HG03457 (cell line): ENCODE measurements around the gene CDC42BPB.

Experiments
- ATAC-seq: cut with Tn5 transposase; IDR thresholded peaks from one replicate; pipeline ENCODE4 v1.9.1; 2021; ENCODE audit warnings: moderate number of reproducible peaks; ENCODE audit not compliant: unreplicated experiment

CDC42BPB gene

DNA sequence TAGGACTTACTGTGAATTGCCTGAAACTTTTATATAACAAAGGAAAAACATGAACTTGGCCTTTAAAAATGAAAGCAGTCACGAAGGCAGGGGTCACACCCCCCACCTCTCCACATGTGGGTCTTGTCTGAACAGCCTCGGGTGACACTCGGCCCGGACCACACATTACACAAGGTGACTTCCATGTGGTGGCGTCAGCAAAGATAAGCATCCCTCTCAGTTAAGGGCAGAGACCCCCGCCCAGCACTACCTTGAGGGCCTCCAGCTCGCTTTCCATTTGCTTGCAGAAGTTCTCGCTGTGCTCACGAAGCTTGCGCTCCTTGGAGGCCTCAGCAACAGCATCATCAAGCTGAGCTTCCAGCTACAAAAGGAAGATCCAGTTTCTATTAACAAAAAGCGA lies 87.4 kb downstream of the CDC42BPB start:
- no peak for ATAC-seq

DNA sequence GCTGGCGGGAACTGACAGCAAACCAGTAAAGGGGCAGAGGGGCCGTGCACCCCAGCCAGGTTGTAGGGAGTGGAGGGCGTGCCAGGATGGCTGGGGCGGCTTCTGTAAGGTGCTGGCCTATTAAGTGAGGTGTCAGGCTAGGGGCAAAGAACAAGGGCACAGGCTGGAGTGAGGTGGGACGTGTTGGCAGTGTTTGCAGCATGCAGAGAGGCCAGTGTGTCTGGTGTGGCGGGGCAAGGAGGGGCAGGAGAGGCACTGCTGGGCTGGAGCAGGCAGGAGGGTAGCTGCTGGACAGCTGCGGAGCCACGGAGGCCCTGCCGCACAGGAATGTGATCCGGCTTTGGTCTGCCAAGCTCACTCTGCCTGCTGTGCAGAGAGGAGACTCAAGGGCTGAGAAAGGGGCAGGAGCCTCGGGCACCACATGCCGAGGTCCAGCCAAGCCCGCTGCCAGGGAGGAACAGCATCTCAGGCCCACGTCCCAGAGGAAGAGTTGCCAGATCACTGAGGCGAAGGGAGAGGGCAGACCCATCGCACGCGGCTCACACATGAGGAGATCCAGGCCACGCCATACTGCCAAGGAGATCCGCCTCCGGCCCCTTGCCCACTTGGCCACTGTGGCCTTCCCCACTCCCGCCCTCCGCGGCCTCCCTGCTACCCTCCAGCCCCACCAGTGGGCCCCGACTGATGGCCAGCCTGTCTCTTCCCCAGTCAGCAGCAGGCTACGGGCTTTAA lies 88.1 kb downstream of the CDC42BPB start:
- no peak for ATAC-seq

DNA sequence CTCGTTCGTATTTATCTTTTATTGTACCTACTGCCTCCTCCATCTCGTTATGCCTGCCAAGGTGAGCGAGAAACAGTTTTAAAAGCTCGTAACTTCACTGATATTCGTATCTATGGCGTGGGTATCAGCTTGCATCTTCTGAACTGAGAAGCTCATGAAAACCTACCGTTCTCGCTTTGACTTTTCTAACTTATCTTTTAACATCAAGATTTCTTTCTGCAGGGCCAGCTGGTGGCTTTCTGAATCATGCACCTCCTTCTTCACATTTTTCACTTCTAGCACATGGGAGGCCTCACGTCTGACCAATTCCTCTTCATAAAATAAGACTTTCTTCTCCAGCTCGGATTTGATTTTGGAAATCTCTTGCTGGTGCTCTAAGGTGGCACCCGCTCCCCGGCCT lies 89.0 kb downstream of the CDC42BPB start:
- no peak for ATAC-seq

DNA sequence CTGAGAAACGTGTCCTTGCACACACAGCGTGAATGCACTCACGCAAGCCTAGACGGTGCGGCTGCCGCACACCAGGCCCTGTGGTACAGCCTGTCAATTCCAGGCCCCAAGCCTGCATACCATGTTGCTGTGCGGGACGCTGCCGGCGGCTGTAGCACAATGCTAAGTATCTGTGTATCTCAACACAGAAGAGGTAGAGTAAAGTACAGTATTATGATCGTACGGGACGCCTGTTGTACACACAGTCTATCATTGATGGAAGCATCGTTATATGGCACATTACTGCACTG lies 89.9 kb downstream of the CDC42BPB start:
- no peak for ATAC-seq

DNA sequence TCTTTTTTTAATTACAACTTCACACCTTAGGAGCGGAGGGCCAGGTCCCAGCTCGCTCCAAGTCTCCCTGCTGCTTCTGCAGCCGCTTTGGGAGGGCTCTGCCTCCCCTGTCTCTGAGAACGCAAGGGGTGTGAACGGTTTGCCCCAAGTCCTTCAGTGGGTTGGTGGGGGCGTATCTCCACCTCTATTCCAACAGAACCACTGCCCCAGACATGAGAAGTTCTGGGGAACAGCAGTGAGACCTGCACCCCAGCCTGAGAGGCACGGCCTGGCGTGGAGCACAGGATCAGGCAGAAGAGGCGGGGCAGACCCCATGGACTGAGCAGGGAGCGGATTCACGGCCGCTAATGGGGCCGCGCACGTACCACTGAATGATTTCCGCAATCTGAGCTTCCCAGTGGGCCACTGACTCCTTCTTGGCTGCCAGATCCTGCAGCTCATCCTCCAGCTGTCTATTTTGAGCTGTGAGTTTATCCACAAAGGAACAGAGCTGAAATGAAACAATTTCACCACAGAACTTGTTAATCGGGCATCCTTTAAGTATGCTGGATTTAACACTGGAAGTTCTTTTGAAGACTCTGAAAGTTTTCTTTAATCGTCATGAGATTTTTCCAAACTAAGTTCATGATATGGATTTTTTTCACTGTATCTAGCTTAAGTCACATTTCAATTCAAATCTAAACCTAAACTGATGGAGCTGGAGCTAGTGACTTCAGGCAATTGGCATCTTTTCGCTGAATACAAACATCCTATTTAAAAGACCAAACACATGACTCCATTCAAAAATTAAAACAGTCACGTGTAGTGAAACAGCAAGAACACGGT lies 90.5 kb downstream of the CDC42BPB start:
- no peak for ATAC-seq

DNA sequence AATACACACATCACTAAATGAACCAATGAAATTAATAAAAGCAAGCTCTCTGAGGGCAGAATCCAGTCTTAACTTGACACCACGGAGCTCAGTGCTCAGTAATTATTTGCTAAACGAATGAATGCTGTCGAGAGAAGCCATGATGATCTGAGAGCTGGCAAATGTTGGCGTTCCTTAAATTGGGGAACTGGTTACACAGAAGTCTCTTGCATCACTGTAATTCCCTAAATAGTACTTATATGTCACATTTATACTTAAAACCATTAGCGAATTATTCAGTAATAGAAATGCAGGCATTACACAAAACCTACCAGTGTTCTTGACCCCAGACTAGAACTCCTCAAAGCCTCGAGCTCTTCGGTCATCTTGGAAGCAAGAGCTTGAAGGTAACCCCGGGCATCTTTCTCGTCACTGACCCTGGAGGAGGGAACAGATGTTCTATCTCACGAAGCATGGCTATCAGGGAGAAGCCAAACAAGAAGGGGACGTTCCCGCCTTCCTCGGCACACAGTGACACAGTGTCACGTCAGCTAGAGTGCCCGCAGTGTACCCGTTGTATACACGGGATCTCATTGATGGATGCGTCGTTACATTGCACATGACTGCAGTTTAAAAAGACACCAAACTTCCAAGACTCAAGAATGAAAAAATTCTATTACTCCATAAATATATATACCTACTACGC lies 91.2 kb downstream of the CDC42BPB start:
- no peak for ATAC-seq

DNA sequence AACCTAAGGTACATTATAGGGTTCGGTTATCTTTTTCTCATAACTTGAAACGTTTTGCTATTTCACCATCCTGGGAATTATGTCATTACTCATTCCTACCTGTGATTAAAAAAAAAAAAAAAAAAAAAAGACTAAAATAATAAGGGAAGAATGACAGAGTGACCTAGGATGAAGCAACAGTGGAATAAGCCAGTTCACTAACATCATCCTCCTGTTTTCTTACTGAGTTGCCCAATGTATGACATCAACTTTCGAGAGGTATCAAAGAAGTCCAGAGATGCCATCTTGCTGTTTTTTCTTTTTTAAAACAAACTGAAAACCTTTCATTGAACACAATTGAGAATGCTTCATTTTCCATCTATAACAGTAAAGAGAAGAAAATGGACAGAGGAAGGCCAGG lies 92.1 kb downstream of the CDC42BPB start:
- ATAC-seq = no peak

DNA sequence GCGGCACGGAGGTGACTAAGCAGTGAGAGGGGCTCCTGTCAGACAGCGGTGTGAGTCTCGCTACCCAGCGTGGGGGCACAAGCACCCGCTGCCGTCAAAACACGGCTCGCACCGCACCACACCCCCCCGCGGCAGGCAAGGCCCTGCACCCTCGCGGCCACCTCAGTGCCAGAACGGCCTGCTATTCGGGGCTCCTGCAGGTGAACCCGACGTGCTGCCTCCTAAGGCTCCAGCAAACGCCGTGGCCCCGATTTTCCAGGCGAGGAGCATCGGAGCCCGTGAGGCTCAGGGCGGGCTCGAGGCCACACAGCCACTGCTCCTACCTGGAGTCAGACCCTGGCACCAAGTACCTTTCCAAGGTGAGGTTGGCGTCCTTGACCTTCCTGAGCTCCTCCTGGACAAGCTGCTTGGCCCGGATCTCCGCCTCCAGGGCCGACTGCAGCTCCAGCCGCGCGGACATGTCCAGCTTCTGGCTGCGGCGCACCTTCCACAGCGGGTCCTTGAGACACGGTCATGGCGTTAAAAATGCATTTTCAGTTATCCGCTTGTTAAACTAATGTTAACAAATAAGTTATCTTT lies 93.1 kb downstream of the CDC42BPB start:
- ATAC-seq = no peak

DNA sequence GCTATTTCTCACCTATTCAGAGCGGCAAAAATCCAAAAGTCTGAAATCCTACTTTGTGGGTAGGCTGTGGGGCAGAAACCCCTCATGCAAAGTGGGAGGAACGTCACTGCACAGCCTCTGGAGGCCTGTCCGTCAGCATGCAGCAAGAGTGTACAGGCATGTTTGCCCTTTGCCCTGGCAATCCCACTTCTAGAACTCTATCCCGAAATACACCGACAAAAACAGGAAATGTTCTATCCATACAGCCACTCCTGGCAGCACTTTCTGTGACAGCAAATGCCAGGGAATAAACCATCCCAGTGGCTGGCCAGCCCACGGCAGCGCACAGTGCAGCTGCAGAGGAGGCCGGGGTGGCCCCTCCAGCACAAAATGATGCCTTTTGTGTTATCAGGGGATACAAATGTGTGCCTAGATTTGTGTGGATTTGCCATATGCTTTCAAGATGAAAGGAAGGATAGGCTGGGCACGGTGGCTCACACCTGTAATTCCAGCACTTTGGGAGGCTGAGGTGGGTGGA lies 95.2 kb downstream of the CDC42BPB start:
- no peak for ATAC-seq

DNA sequence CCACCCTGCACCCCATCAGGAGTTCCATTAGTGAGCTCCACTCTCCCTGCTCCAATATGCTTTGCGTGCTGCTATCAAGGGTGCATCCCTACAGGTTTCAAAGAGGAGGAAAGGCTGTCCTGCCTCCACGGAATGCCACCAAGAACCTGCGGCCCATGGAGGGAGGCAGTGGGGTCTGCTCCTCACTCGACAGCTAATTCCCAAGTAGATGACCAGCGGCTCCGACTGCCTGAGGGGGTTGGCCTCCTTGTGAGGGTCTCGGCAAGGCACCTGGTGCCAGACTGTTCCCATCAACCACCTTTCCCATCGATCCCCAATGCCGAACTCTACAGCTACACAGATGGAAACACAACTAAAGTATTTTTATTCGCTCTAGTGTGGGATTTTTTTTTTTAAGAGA lies 98.9 kb downstream of the CDC42BPB start:
- no peak for ATAC-seq

DNA sequence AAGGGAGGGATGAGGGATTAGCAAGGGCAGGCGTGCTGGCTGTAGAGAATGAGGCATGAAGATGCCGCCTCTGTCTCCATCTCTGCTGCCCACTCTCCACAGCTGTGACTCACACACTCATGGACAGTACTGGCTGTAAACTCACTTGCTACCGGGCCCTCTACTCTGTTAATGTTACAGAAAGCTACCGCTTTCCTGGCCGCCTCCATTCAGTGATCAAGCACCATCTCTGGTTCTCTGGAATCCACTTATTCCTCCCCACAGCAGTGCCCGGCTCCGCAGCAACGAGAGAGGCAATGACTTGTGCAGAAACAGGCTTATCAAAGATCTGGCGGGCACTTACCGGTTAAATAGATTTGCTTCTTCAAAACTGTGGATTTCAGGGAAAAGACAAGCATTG lies 100.1 kb downstream of the CDC42BPB start:
- ATAC-seq = no peak

DNA sequence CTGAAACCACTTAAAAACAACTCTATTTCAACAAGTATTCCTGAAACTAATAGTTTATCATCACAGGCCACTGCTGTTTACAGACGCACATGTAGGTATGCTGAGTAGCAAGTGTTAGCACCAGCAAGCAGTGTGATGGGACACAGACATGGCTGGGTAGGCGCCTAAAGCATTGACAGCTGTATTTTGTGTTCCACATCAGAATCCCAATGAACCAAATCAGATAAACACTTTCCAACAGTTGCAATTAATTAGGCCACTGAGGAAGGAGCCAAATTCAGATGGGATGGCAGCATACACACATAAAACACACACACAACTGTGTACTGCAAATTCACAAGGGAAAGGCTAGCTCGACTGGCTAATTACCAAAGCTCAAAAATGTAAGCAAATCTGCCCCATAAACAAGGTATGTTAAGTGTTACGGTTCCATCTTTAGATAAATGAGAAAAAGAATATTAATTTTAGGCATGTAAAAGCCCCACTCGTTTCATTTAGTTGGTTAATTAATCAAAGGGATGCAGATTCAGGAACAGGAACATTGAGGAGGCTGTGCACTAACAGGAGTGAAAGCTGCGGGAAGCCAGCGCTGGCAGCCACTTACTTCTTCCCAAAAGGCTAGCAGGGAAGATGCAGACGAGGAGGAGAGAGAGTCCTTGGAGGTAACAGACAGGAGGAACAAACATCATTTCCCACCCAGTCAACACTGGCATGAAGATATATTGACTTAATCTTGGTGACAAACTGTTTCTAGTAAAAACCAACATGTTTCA lies 101.5 kb downstream of the CDC42BPB start:
- ATAC-seq = no peak

DNA sequence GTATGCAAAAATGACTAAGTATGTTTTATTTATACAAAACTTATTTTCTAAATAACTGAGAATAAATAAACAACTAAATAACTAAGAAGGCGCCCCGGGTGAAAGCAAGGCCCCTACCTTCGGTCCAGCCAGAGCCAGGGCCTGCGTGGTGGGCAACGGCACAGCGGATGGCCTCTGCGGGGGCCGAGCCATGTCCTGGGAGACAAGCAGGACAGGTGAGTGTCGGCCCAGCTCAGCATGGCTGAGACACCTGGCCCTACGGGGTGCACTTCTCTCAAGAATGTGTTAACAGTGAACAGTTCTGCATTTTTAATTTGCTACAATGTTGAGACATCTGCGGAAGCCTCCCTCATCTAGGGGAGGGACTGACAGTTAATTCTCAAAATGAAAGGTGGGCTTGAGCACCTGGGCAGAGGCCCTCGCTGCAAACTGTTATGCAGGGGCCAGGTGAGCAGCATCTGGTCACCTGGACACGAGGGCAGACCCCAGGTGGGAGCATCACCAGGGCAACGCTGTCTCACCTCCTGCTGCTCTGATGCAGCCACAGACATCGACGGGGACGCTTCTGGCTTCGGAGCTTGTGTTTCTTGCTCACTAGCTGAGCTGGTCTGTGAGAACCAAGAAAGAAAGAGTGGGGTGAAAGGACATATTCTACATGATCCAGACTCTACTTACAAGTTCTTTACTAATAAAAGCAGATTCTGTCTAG lies 103.1 kb downstream of the CDC42BPB start:
- ATAC-seq = no peak

DNA sequence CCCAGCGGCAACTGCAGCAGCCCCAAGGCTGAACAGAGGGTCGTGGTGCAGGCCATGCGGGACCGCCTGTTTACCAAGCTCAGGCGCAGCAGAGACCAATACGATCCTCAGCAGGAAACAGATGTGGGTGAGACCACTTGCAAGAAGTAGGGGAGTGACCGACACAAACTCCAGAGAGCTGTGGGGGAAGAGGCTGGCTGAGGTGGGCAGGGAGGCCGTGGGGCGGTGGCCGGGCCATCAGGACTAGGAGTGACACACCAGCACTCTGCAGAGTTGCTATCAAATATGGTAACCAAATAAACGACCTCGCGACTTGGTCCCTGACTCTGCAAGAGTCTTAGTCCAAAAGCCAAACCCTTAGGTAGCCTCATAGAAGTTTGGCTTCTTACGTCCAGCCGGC lies 104.2 kb downstream of the CDC42BPB start:
- ATAC-seq = no peak

DNA sequence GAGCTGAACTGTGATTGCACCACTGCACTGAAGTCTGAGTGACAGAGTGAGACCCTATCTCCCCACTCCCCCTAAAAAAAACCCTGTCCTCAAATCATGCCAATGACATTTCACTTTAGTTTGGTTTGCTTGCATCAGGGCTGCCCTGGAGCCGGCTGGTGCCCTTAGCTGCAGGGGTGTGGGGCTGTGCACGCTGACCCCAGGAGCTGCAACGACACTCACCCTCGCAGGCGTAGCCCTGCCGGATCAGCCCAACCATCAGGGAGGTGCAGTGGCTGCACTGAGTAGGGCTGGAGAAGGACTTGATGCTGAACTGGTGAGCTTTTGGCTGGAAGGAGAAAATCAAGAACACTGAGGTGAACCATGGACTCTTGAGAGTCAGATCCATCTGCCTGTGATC lies 105.1 kb downstream of the CDC42BPB start:
- ATAC-seq = no peak

DNA sequence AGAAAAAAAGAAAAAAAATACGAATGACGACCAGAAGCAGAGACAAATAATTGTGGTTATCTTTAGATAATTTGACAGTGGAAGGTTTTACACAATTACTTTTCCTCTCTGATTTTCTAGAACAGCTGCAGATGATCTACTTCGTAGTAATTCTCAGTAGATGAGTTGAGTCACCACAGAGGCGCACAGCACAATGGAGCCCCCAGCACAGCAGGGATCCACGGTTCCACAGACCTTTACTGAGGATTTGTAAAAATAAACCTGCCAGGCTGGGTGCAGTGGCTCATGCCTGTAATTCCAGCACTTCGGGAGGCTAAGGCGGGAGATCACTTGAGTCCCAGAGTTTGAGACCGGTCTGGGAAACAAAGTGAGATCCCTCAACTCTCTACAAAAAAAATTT lies 105.5 kb downstream of the CDC42BPB start:
- no peak for ATAC-seq

DNA sequence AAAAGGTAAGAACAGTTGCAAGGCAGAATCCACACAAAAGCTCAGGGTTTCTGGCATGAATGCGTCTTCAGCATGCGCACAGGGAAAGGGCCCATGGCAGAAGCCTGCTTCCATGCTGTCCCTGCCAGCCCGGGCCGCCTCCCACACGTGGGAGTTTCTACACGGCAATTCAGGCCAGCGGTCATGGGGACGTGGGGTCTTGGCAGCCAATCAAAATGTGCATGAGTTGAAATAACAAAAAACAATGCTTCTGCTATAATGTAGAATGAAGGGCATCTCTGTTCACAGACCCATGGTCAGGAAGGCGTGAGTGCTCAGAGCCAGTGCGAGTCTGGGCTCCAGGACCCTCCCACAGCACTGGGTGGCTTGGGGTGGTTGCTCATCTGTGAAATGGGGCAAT lies 106.3 kb downstream of the CDC42BPB start:
- ATAC-seq = no peak

DNA sequence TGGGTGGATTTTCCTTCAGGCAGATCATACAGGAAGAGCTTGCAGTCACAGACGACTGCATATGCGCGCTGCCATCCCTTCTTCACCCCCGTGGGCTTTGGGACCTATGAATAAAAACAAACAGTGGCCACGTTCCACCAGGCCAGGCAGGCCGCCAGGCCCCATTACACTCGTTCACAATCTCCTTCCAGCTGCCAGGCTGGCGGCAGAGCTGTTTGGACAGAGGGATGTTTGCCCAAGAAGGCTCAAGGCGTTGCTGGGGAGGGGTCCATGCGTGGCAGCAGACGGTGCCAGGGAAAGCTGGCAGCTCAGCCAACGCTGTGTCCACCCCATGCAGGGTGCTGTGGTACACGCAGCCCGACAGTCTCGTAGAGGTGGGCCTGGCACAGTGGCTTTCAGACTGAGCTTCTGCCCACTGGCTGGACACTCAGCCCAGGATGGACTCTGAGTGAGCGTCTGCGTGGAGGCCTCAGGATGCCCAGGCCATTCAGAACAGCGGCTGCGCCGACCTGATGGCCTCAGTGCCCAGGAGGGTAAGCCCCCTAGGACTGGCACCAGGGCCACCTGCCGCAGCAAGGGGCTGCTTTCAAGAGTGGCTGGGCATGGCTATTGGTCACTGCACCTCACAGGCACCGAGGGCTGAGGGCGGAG lies 107.4 kb downstream of the CDC42BPB start:
- ATAC-seq = no peak

DNA sequence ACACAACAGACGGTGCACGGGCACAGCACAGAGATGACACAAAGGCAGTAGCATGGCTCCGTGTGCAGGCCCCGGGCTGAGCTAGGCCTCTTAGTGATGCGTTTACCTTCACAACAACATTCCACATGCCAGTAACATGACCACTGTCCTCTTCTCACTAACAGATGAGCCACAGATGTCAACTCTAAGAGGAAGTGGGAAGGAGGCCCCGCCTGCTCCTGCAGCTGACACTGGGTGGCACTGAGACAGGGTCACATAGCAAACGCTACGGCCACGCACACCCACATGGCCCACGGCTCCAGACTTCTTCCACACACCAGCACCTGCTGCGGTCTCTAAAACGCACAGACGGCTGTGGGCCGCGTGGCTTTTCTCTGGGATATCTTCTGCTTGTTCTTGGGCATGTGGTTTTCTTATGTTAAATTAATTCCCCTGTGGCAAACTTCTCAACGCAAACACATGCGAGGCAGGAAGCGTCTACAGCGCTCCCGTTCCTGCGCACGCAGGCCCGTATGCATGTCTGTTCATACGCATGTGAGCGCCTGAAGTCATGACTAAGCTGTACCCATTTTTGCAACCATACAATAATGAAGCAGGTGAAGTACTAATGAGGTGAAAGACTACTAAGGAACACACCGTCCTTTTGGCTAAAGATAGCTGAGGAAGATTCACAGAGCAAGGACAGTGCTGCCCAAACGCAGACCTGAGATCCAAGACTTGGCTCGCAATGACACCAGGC lies 108.1 kb downstream of the CDC42BPB start:
- no peak for ATAC-seq
